Measurements from ENCODE around the gene KRT74. TPM values are rescaled to one million over a fixed set of nuclear protein-coding genes. Genes with fewer than 3 reads are reported as not detected.

The KRT74 gene
- total RNA-seq, 1 experiment from 2014 or later = not detected

GRCh38 chr12:52524241-52524897, 49.3 kb downstream of the KRT74 start:
- BruUV-seq (replicated peaks) = no TSS peak
- Histone ChIP-seq H3K9me3 (ENCODE audit: control insufficient read depth, insufficient read depth, low read depth, low read length) (no peaks in the 10 kb centered on the region), H3K27me3 (ENCODE audit: control insufficient read depth, insufficient read depth, low read length) (no peaks in the 10 kb centered on the region), H3K36me3 (ENCODE audit: control insufficient read depth, insufficient read depth, low read length) (no peaks in the 10 kb centered on the region), H3K27ac (ENCODE audit: low read length) (no peak overlapping the region), H3K4me3 (ENCODE audit: low read depth in 2 of 2, low read length in 2 of 2) (no peak overlapping the region), H3K4me1 (ENCODE audit: control insufficient read depth, insufficient read depth, low read length) (peaks cover 8% of the 10 kb centered on the region; the same call in 1 of the 2 replicates)
- POLR2A ChIA-PET = no interaction called here
- in situ Hi-C loops (cut with HindIII; ENCODE audit: low pct_unique_long_range_greater_than_20kb, low sequenced_read_pairs) = no loop called here
- TF ChIP-seq TCF7L2 (IDR thresholded peaks at IDR 0.05; ENCODE audit: low read depth, low read length) (no peak), REST (IDR thresholded peaks at IDR 0.05; ENCODE audit: insufficient read depth in 1 of 2, low read depth in 2 of 2, low read length in 1 of 2) (no peak), POLR2AphosphoS5 (IDR thresholded peaks at IDR 0.05; ENCODE audit: low read depth, low read length) (no peak), CTCF (IDR thresholded peaks at IDR 0.05) (no peak)
- CTCF ChIA-PET = no interaction called here
- DNase-seq (ENCODE audit: low read depth, low spot score) (no peak), ATAC-seq (no peak)
- intact Hi-C loops (cut with micrococcal nuclease; ENCODE audit: unreplicated experiment) = no loop called here

GRCh38 chr12:52523824-52524223, 49.8 kb downstream of the KRT74 start:
- ChIA-PET POLR2A (no interaction called here), CTCF (no interaction called here)
- TF ChIP-seq REST (IDR thresholded peaks at IDR 0.05; ENCODE audit: insufficient read depth in 1 of 2, low read depth in 2 of 2, low read length in 1 of 2) (no peak), CTCF (IDR thresholded peaks at IDR 0.05) (no peak), TCF7L2 (IDR thresholded peaks at IDR 0.05; ENCODE audit: low read depth, low read length) (no peak), POLR2AphosphoS5 (IDR thresholded peaks at IDR 0.05; ENCODE audit: low read depth, low read length) (no peak), SIN3A (IDR thresholded peaks at IDR 0.05; ENCODE audit: borderline replicate concordance, insufficient read depth, low read depth, low read length) (no peak)
- intact Hi-C loops (cut with micrococcal nuclease; ENCODE audit: unreplicated experiment) (no loop called here), in situ Hi-C loops (cut with HindIII; ENCODE audit: low pct_unique_long_range_greater_than_20kb, low sequenced_read_pairs) (no loop called here)
- no peak for ATAC-seq
- H3K27ac ChIP-seq (ENCODE audit: low read length) = no peak overlapping the region
- no peak overlapping the region for H3K4me3 ChIP-seq (ENCODE audit: low read depth in 2 of 2, low read length in 2 of 2)
- BruUV-seq (replicated peaks) = no TSS peak
- no peaks in the 10 kb centered on the region for H3K9me3 ChIP-seq (ENCODE audit: control insufficient read depth, insufficient read depth, low read depth, low read length)
- no peaks in the 10 kb centered on the region for H3K27me3 ChIP-seq (ENCODE audit: control insufficient read depth, insufficient read depth, low read length)
- no peak for DNase-seq (ENCODE audit: low read depth, low spot score)
- H3K36me3 ChIP-seq (ENCODE audit: control insufficient read depth, insufficient read depth, low read length) = no peaks in the 10 kb centered on the region
- peaks cover 8% of the 10 kb centered on the region; the same call in 1 of the 2 replicates for H3K4me1 ChIP-seq (ENCODE audit: control insufficient read depth, insufficient read depth, low read length)
